Left forelimb (tissue), 1 donor: ENCODE measurements around the gene ICAM3.
"Not testable (repeated sequence)": the region's sequence is repeated elsewhere in the genome, so short reads cannot be mapped to it uniquely, and the experiment has no call there.

Source experiments
- DNase-seq: peaks from one replicate; pipeline ENCODE4 v3.0.0-alpha.2; 2018; ENCODE audit warnings: low spot score

The ICAM3 gene

GRCh38 chr19:10339380-10339960 is at the start of gene ICAM3:
Gene ICAM3, minus strand, starts transcription at chr19:10339624. Its CDS starts 10 bp downstream, at chr19:10339614.
- no peak for DNase-seq

GRCh38 chr19:10388957-10389356 is 49.5 kb upstream of the ICAM3 start:
- DNase-seq: peak; percentile 88

- DNase-seq: no peak
Measured at GRCh38 chr19:10384580-10384979, 45.2 kb upstream of the ICAM3 start.

GRCh38 chr19:10383223-10383499 is 43.7 kb upstream of the ICAM3 start:
- not testable (repeated sequence) for DNase-seq

GRCh38 chr19:10380313-10381102 is 41.1 kb upstream of the ICAM3 start, which contains the start of gene TYK2:
Gene TYK2, minus strand, starts transcription at chr19:10380572. Its CDS starts 2,166 bp downstream, at chr19:10378406.
- peak; percentile 99 for DNase-seq

- no peak for DNase-seq
Measured at GRCh38 chr19:10379880-10380312, 40.5 kb upstream of the ICAM3 start.

GRCh38 chr19:10378124-10378523 is 38.7 kb upstream of the ICAM3 start:
- no peak for DNase-seq

- not testable (repeated sequence) for DNase-seq
Measured at GRCh38 chr19:10377140-10377640, 37.8 kb upstream of the ICAM3 start.

GRCh38 chr19:10374931-10375330 is 35.5 kb upstream of the ICAM3 start:
- DNase-seq: no peak

- no peak for DNase-seq
Measured at GRCh38 chr19:10372690-10373089, 33.3 kb upstream of the ICAM3 start.

- no peak for DNase-seq
Measured at GRCh38 chr19:10368101-10368803, 28.8 kb upstream of the ICAM3 start.

- DNase-seq: not testable (repeated sequence)
Measured at GRCh38 chr19:10366950-10367512, 27.6 kb upstream of the ICAM3 start.

- DNase-seq: no peak
Measured at GRCh38 chr19:10365518-10365917, 26.1 kb upstream of the ICAM3 start.

- DNase-seq: no peak
Measured at GRCh38 chr19:10364644-10365043, 25.2 kb upstream of the ICAM3 start.

- no peak for DNase-seq
Measured at GRCh38 chr19:10363789-10364281, 24.4 kb upstream of the ICAM3 start.

- no peak for DNase-seq
Measured at GRCh38 chr19:10362259-10362658, 22.8 kb upstream of the ICAM3 start.

GRCh38 chr19:10361569-10362011 is 22.2 kb upstream of the ICAM3 start:
- no peak for DNase-seq

GRCh38 chr19:10356431-10356830 is 17.0 kb upstream of the ICAM3 start:
- DNase-seq: no peak

GRCh38 chr19:10353793-10354391 is 14.5 kb upstream of the ICAM3 start:
- DNase-seq: no peak

- DNase-seq: no peak
Measured at GRCh38 chr19:10352764-10353671, 13.6 kb upstream of the ICAM3 start.

- DNase-seq: no peak
Measured at GRCh38 chr19:10346509-10346908, 7.1 kb upstream of the ICAM3 start.
